GM12874 (cell line): ENCODE data around the gene ENPP3.

Source experiments
- CTCF ChIP-seq: IDR thresholded peaks from 2 replicates; pipeline ENCODE4 v1.5.1; 2011; ENCODE audit warnings: low read depth, mild to moderate bottlenecking, control low read depth, low read length, moderate library complexity; ENCODE audit not compliant: insufficient read depth

The ENPP3 gene

GRCh38 chr6:131685266-131685780 lies 48.2 kb downstream of the ENPP3 start:
- no peak for TF ChIP-seq CTCF

- no peak for TF ChIP-seq CTCF
Observed at GRCh38 chr6:131687022-131687421, 49.9 kb downstream of the ENPP3 start.

GRCh38 chr6:131688286-131688685 lies 51.2 kb downstream of the ENPP3 start:
- TF ChIP-seq CTCF = no peak

- no peak for TF ChIP-seq CTCF
Observed at GRCh38 chr6:131692031-131692430, 54.9 kb downstream of the ENPP3 start.

- TF ChIP-seq CTCF = no peak
Observed at GRCh38 chr6:131692589-131692988, 55.5 kb downstream of the ENPP3 start.

- TF ChIP-seq CTCF = no peak
Observed at GRCh38 chr6:131693384-131693783, 56.3 kb downstream of the ENPP3 start.

- TF ChIP-seq CTCF = peak; percentile 68
Observed at GRCh38 chr6:131694832-131695426, 57.8 kb downstream of the ENPP3 start.
